MCF 10A (cell line): ENCODE data around the gene GFM2. TPM values are rescaled to one million over a fixed set of nuclear protein-coding genes. Genes with fewer than 3 reads are reported as not detected.

ENCODE experiments used
- BruUV-seq: library from RNA; stranded (reverse); fragments of 400-500 nt; replicated peaks from 2 replicates; lab custom pipeline; 2021; lab: Mats Ljungman, UMichigan
- CTCF ChIA-PET: fragments of 300-600 bp; sonication (Branson Sonifier 250); formaldehyde crosslinking; extraction: SDS; loops from one replicate; lab custom pipeline; 2021; ENCODE audit warnings: antibody characterized with exemption, inconsistent platforms; lab: Yijun Ruan, JAX
- POLR2A ChIA-PET: fragments of 300-600, 350-650 bp; sonication (Branson Sonifier 250); formaldehyde crosslinking; extraction: SDS; loops from one replicate; lab custom pipeline; 2020; ENCODE audit warnings: antibody characterized with exemption, inconsistent platforms; lab: Yijun Ruan, JAX
- DNase-seq: peaks from one replicate; pipeline ENCODE4 v3.0.0-alpha.2; 2018; ENCODE audit not compliant: unreplicated experiment
- H3K27ac Mint-ChIP-seq: one replicate; pipeline ENCODE4 v1.8.0; 2022; ENCODE audit warnings: mild to moderate bottlenecking, low read depth, mixed read lengths; ENCODE audit not compliant: unreplicated experiment
- H3K27me3 Mint-ChIP-seq: one replicate; pipeline ENCODE4 v1.8.0; 2022; ENCODE audit warnings: mixed read lengths; ENCODE audit not compliant: insufficient read depth, unreplicated experiment
- H3K36me3 Mint-ChIP-seq: one replicate; pipeline ENCODE4 v1.8.0; 2022; ENCODE audit warnings: mild to moderate bottlenecking, moderate library complexity, mixed read lengths; ENCODE audit not compliant: insufficient read depth, unreplicated experiment
- H3K4me1 Mint-ChIP-seq: one replicate; pipeline ENCODE4 v1.8.0; 2022; ENCODE audit warnings: mixed read lengths; ENCODE audit not compliant: insufficient read depth, unreplicated experiment
- H3K4me3 Mint-ChIP-seq: one replicate; pipeline ENCODE4 v1.8.0; 2022; ENCODE audit warnings: mild to moderate bottlenecking, moderate library complexity, mixed read lengths; ENCODE audit not compliant: unreplicated experiment
- H3K9me3 Mint-ChIP-seq: one replicate; pipeline ENCODE4 v1.8.0; 2022; ENCODE audit warnings: mixed read lengths; ENCODE audit not compliant: unreplicated experiment
- intact Hi-C: fragments of 100-400 bp; cut with micrococcal nuclease; formaldehyde crosslinking; loops from 2 replicates; pipeline ENCODE4 v1.14.1; 2022
- total RNA-seq: library from RNA; stranded (reverse); gene quantifications from 2 replicates; pipeline ENCODE4 v1.2.3, GENCODE V29; 2022
- TF ChIP-seq, protein P1 (sequence below): fragments of 200-600 bp; IDR thresholded peaks from one replicate; pipeline ENCODE4 v1.8.0; 2022; ENCODE audit warnings: antibody characterized with exemption, mild to moderate bottlenecking; ENCODE audit not compliant: unreplicated experiment

Gene GFM2
- total RNA-seq, 1 experiment from 2014 or later, result 26.4 TPM

GRCh38 chr5:74673011-74673790, 93.7 kb downstream of the GFM2 start:
- no TSS peak for BruUV-seq
- ChIA-PET POLR2A (interaction anchor here (0.8 to 1.3 kb wide), 4 partner anchors 10 to 94 kb away, joined by 3 to 8 read pairs (median 5); partner anchors contain the start of genes GFM2, HEXB and NSA2), CTCF (interaction anchor here (0.6 to 5.3 kb wide), 32 partner anchors 8 to 1077 kb away, joined by 3 to 68 read pairs (median 4); no protein-coding TSS in a partner anchor)
- Mint-ChIP-seq H3K27me3 (no peaks in the 10 kb centered on the region), H3K27ac (no peak overlapping the region), H3K36me3 (no peaks in the 10 kb centered on the region), H3K9me3 (no peaks in the 10 kb centered on the region), H3K4me1 (peaks cover 13% of the 10 kb centered on the region), H3K4me3 (no peak overlapping the region)
- TF ChIP-seq, protein P1, sequence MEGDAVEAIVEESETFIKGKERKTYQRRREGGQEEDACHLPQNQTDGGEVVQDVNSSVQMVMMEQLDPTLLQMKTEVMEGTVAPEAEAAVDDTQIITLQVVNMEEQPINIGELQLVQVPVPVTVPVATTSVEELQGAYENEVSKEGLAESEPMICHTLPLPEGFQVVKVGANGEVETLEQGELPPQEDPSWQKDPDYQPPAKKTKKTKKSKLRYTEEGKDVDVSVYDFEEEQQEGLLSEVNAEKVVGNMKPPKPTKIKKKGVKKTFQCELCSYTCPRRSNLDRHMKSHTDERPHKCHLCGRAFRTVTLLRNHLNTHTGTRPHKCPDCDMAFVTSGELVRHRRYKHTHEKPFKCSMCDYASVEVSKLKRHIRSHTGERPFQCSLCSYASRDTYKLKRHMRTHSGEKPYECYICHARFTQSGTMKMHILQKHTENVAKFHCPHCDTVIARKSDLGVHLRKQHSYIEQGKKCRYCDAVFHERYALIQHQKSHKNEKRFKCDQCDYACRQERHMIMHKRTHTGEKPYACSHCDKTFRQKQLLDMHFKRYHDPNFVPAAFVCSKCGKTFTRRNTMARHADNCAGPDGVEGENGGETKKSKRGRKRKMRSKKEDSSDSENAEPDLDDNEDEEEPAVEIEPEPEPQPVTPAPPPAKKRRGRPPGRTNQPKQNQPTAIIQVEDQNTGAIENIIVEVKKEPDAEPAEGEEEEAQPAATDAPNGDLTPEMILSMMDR, result peak; percentile 64
- peak; percentile 54 for DNase-seq
- intact Hi-C loops, result loop anchor here (1.0 to 5.0 kb wide), 3 partner anchors 94 to 246 kb away; partner anchors contain the start of genes GFM2 and NSA2

DNA sequence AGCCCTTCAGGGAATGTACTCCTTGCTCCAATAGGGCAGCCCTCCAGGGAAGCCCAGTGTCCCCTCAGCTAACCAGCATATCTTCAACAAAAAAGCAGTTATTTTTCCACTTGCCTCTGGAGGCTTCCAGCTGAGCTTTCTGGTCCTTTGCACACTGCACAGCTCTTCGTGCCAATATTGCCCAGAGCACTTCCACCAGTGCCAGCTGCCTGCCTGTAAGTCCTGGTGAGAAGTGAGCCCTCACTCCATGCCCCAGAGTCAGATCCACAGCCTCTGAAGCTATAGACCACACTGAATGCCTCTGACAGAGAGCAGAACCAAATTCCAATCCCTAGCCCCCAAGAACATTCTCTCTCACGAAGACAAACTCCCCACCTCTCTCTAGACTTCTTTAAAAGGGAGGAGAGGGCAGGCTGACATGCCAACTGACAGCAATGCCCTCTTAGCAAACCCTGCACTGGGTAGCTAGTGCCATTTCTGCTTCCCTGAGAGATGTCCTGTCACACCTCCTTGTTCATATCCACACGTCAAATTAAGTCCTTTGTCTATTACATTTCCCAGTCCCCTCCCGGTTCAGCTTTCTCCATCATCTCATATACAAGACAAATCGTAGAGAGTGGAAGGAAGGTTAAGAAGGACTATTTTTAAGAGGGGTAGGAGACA, 94.6 kb downstream of the GFM2 start:
- ChIA-PET POLR2A (interaction anchor here (0.8 to 1.3 kb wide), 2 partner anchors 11 to 91 kb away, joined by 3 to 4 read pairs; no protein-coding TSS in a partner anchor), CTCF (interaction anchor here (0.6 to 5.3 kb wide), 19 partner anchors 9 to 770 kb away, joined by 3 to 68 read pairs (median 4); no protein-coding TSS in a partner anchor)
- TF ChIP-seq, protein P1, result no peak
- BruUV-seq, result no TSS peak
- intact Hi-C loops, result loop anchor here (5.0 kb wide), 1 partner anchor 95 kb away; the partner anchor contains the start of genes GFM2 and NSA2
- no peaks in the 10 kb centered on the region for H3K36me3 Mint-ChIP-seq
- DNase-seq, result no peak
- H3K4me3 Mint-ChIP-seq, result no peak overlapping the region
- H3K9me3 Mint-ChIP-seq, result no peaks in the 10 kb centered on the region
- H3K27me3 Mint-ChIP-seq, result no peaks in the 10 kb centered on the region
- H3K27ac Mint-ChIP-seq, result peak overlapping the region; percentile 12
- H3K4me1 Mint-ChIP-seq, result peaks cover 13% of the 10 kb centered on the region

Other genes starting within 250 kb of the GFM2 start
- 10.7 and 12.9 TPM in 2 replicates for gene ENC1, start 126.4 kb downstream of the GFM2 start, total RNA-seq
- gene HEXB, start 81.9 kb downstream of the GFM2 start, total RNA-seq, result 82.8 and 93.7 TPM in 2 replicates
- gene NSA2, start 132 bp upstream of the GFM2 start, total RNA-seq, result 84.9 and 106 TPM in 2 replicates
- gene FAM169A, start 99.3 kb upstream of the GFM2 start, total RNA-seq, result 13.5 and 14.3 TPM in 2 replicates